Esophagus squamous epithelium (tissue), 5 donors: Measurements from ENCODE around the gene IGSF9B. TPM values are rescaled to one million over a fixed set of nuclear protein-coding genes. Genes with fewer than 3 reads are reported as not detected.

Source experiments
- DNase-seq: peaks from one replicate; lab custom pipeline; 2025; lab: John Stamatoyannopoulos, UW
- H3K27ac ChIP-seq, 4 donors: fragments of 200-600 bp; sonication (generic); one replicate each; pipeline ENCODE4 v1.5.1; 2016 to 2019; ENCODE audit warnings: mild to moderate bottlenecking in 1 of 4
- H3K27me3 ChIP-seq, 4 donors: fragments of 200-600 bp; sonication (generic); 1 replicate in 3 of 4; 2 replicates in 1 of 4; pipeline versions ENCODE4 v1.5.1 to v1.6.0; 2017 to 2021; ENCODE audit warnings: antibody characterized with exemption in 1 of 4
- H3K36me3 ChIP-seq, 3 donors: fragments of 200-600 bp; sonication (generic); one replicate each; pipeline ENCODE4 v1.5.1; 2016 to 2019
- H3K4me1 ChIP-seq, 3 donors: fragments of 200-600 bp; sonication (generic); one replicate each; pipeline ENCODE4 v1.5.1; 2017 to 2019
- H3K4me3 ChIP-seq, 4 donors: fragments of 200-600 bp; sonication (generic); 1 replicate in 3 of 4; 2 replicates in 1 of 4; pipeline ENCODE4 v1.5.1; 2016 to 2019; ENCODE audit warnings: mild to moderate bottlenecking in 2 of 4, moderate library complexity in 1 of 4
- H3K9me3 ChIP-seq, 3 donors: fragments of 200-600 bp; sonication (generic); one replicate each; pipeline ENCODE4 v1.5.1; 2016 to 2019
- POLR2A ChIP-seq, 4 donors: fragments of 450-650 bp; IDR thresholded peaks; one replicate each; pipeline ENCODE4 v1.6.1; 2017; ENCODE audit warnings: antibody characterized with exemption in 4 of 4, mild to moderate bottlenecking in 4 of 4, moderate library complexity in 3 of 4
- WGBS, 2 donors: methylation state at CpG; one replicate each; pipeline ENCODE4 v1.1.5; 2018; 5-methylcytosine and 5-hydroxymethylcytosine counted together
- intact Hi-C: fragments of 100-400 bp; cut with DNase I; formaldehyde crosslinking; loops from one replicate; pipeline ENCODE4 v1.15.0; 2022
- total RNA-seq, 4 donors: library from RNA; depleted of rRNA; stranded (reverse); fragments of >200 nt; gene quantifications; one replicate each; pipeline ENCODE4 v1.1.0, GENCODE V29; 2016
- TF ChIP-seq, protein P1 (sequence below), 6 experiments: fragments of 450-650 bp in 4 of 6; fragments of 200-600 bp in 2 of 6; sonication (generic) in 2 of 6; IDR thresholded peaks; one replicate each; pipeline ENCODE4 v1.5.1; 2016 to 2019; ENCODE audit warnings: antibody characterized with exemption in 6 of 6, mild to moderate bottlenecking in 4 of 6, moderate library complexity in 4 of 6
- donor health status: DM: yes; HTN: yes; CAD: no.

The IGSF9B gene
- total RNA-seq, 4 donors from 2014 or later = 1.1 to 4.8 (median 1.8) TPM

DNA sequence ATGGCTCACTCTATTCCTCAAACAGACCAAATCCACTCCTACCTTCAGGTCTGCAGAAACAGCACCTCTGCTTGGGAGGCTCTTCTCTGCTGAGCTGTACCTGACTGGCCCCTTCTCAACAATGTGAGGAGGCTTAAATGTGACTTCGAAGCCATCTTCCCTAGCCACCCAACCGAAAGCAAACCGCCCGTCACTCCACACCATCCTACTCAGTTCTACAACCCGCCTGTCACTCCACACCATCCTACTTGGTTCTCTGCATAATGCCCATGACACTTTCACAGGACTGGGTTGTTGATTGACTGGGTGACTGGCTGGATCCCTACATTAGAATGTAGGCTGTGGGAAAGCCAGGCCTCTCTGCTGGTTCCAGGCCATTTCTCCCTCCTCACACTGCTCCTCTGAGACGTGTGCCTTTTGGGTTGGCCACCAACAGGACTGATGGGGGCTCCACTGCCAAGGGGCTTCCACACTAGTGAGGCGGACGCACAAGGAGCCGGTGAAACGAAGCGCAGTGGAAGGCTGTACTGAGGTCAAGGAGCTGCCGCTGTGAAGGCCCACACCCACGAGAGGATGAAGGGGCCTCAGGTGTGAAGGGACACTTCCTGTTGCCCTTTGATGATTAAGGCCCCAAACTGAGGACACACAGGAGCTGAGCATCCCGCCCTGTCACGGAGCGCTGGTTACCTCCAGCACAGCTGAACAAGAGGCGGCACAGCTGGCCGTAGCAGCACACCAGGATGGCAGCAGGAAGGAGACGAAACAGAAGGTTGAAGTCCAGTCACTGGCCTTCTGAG is 64.0 kb downstream of the IGSF9B start:
- no peak overlapping the region for H3K27ac ChIP-seq
- intact Hi-C loops = no loop called here
- DNase-seq = no peak
- TF ChIP-seq, protein P1, sequence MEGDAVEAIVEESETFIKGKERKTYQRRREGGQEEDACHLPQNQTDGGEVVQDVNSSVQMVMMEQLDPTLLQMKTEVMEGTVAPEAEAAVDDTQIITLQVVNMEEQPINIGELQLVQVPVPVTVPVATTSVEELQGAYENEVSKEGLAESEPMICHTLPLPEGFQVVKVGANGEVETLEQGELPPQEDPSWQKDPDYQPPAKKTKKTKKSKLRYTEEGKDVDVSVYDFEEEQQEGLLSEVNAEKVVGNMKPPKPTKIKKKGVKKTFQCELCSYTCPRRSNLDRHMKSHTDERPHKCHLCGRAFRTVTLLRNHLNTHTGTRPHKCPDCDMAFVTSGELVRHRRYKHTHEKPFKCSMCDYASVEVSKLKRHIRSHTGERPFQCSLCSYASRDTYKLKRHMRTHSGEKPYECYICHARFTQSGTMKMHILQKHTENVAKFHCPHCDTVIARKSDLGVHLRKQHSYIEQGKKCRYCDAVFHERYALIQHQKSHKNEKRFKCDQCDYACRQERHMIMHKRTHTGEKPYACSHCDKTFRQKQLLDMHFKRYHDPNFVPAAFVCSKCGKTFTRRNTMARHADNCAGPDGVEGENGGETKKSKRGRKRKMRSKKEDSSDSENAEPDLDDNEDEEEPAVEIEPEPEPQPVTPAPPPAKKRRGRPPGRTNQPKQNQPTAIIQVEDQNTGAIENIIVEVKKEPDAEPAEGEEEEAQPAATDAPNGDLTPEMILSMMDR (IDR thresholded peaks at IDR 0.05) = no peak
- no peak for TF ChIP-seq POLR2A (IDR thresholded peaks at IDR 0.05)
- no peak overlapping the region for H3K4me3 ChIP-seq
- 85 to 87% methylated on average over 6 to 11 of the region's 19 CpGs for WGBS, 2 donors
- H3K4me1 ChIP-seq = no peaks in the 10 kb centered on the region
- H3K9me3 ChIP-seq = no peaks in the 10 kb centered on the region
- no peaks in the 10 kb centered on the region for H3K36me3 ChIP-seq
- peaks cover 0 to 4% (median 0%) of the 10 kb centered on the region in 4 donors for H3K27me3 ChIP-seq

GRCh38 chr11:133892126-133892525 is 64.6 kb downstream of the IGSF9B start:
- Histone ChIP-seq H3K27ac (no peak overlapping the region), H3K36me3 (no peaks in the 10 kb centered on the region), H3K9me3 (no peaks in the 10 kb centered on the region), H3K4me3 (no peak overlapping the region), H3K27me3 (peaks cover 0 to 4% (median 0%) of the 10 kb centered on the region in 4 donors), H3K4me1 (no peaks in the 10 kb centered on the region)
- intact Hi-C loops = no loop called here
- DNase-seq = no peak
- 67 to 72% methylated on average over 8 of the region's 8 CpGs for WGBS, 2 donors
- TF ChIP-seq, protein P1 (IDR thresholded peaks at IDR 0.05) = no peak
- TF ChIP-seq POLR2A (IDR thresholded peaks at IDR 0.05) = no peak

DNA sequence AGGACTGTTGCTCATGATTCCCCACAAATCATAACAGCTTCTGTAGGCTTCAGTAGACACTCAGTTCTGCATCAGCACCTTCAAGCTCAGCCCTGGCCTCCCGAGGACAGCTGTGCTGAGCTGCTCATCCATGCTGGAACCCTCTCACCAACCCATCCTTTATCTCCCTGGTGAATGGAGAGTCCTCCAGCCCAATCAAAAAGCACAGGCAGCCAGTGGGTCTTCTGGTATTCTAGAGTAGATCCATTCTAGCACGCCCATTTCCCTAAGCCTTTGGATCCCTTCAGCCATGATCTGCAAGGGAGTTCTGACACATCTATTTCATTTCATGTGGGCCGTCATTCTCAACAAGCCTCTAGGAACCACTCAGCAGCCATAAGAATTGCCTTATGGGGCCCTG is 66.9 kb downstream of the IGSF9B start:
- Histone ChIP-seq H3K27me3 (peaks cover 0 to 4% (median 0%) of the 10 kb centered on the region in 4 donors), H3K4me3 (no peak overlapping the region), H3K27ac (no peak overlapping the region), H3K4me1 (no peaks in the 10 kb centered on the region), H3K9me3 (no peaks in the 10 kb centered on the region), H3K36me3 (no peaks in the 10 kb centered on the region)
- intact Hi-C loops = no loop called here
- TF ChIP-seq, protein P1 (IDR thresholded peaks at IDR 0.05) = no peak
- no peak for TF ChIP-seq POLR2A (IDR thresholded peaks at IDR 0.05)
- WGBS, 2 donors = 80 to 86% methylated on average over 3 of the region's 3 CpGs
- DNase-seq = no peak

DNA sequence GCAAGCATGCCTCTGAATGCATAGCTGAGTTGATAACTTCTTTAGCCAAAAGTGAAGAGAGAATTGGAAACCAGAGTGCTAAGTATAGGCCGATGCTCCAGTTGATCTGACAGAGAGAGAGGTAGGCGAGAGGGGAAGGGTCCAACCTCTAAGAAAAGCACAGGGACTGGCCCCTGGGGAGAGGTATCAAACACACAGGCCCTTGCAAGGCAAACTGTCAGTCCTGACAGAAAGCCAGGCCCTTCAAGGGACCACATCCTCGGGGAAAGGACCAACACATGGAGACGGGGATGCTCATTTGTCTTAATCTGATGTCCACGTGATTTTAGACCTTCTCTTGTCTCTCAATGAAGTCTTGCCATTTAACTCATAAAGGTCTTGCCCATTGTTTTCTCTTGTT is 67.6 kb downstream of the IGSF9B start:
- Histone ChIP-seq H3K4me1 (no peaks in the 10 kb centered on the region), H3K27ac (no peak overlapping the region), H3K36me3 (no peaks in the 10 kb centered on the region), H3K27me3 (peaks cover 0 to 9% (median 0%) of the 10 kb centered on the region in 4 donors), H3K4me3 (no peak overlapping the region), H3K9me3 (no peaks in the 10 kb centered on the region)
- no peak for DNase-seq
- TF ChIP-seq, protein P1 (IDR thresholded peaks at IDR 0.05) = no peak
- no peak for TF ChIP-seq POLR2A (IDR thresholded peaks at IDR 0.05)
- intact Hi-C loops = no loop called here
- WGBS, 2 donors = 53 to 56% methylated on average over 5 of the region's 5 CpGs

GRCh38 chr11:133887692-133888332 is 69.0 kb downstream of the IGSF9B start:
- Histone ChIP-seq H3K27ac (no peak overlapping the region), H3K4me3 (no peak overlapping the region), H3K27me3 (peaks cover 0 to 9% (median 0%) of the 10 kb centered on the region in 4 donors), H3K4me1 (no peaks in the 10 kb centered on the region), H3K36me3 (no peaks in the 10 kb centered on the region), H3K9me3 (no peaks in the 10 kb centered on the region)
- WGBS, 2 donors = 50 to 64% methylated on average over 5 of the region's 5 CpGs
- TF ChIP-seq, protein P1 (IDR thresholded peaks at IDR 0.05) = no peak
- TF ChIP-seq POLR2A (IDR thresholded peaks at IDR 0.05) = no peak
- intact Hi-C loops = no loop called here
- DNase-seq = no peak
